LNCaP clone FGC (cell line): ENCODE results near the gene IL17B.

Experiments
- DNase-seq: peaks from one replicate; pipeline ENCODE4 v3.0.0-alpha.2; 2011; ENCODE audit warnings: low read depth
- H3K4me3 ChIP-seq: 2 replicates; pipeline ENCODE4 v1.5.1; 2011; ENCODE audit warnings: mild to moderate bottlenecking, low read depth, low read length, control low read depth
- CTCF ChIP-seq: IDR thresholded peaks from 2 replicates; pipeline ENCODE4 v1.5.1; 2012; ENCODE audit warnings: mild to moderate bottlenecking; ENCODE audit not compliant: control insufficient read depth, insufficient read depth; ENCODE audit errors: extremely low read depth

Gene IL17B

GRCh38 chr5:149387081-149387631 lies 8.1 kb upstream of the IL17B start:
- no peak overlapping the region for H3K4me3 ChIP-seq
- DNase-seq = no peak
- no peak for TF ChIP-seq CTCF

- H3K4me3 ChIP-seq = no peak overlapping the region
- TF ChIP-seq CTCF = no peak
- no peak for DNase-seq
These were observed 7.1 kb upstream of the IL17B start for GRCh38 chr5:149386166-149386565.

GRCh38 chr5:149383399-149383798 lies 4.3 kb upstream of the IL17B start:
- H3K4me3 ChIP-seq = no peak overlapping the region
- TF ChIP-seq CTCF = no peak
- DNase-seq = no peak

GRCh38 chr5:149382517-149383220 lies 3.6 kb upstream of the IL17B start:
- no peak for DNase-seq
- TF ChIP-seq CTCF = no peak
- H3K4me3 ChIP-seq = no peak overlapping the region

- DNase-seq = peak; percentile 11
- H3K4me3 ChIP-seq = no peak overlapping the region
- peak; percentile 91 for TF ChIP-seq CTCF
These were observed 2.9 kb upstream of the IL17B start for GRCh38 chr5:149381986-149382338.

- no peak overlapping the region for H3K4me3 ChIP-seq
- no peak for TF ChIP-seq CTCF
- DNase-seq = no peak
These were observed 2.3 kb upstream of the IL17B start for GRCh38 chr5:149381261-149381985.
